Measurements from ENCODE around the gene KCNK10.

GRCh38 chr14:88342980-88343379 is 19.9 kb upstream of the KCNK10 start:
- TF ChIP-seq CTCF (IDR thresholded peaks at IDR 0.05) (no peak), POLR2A (IDR thresholded peaks at IDR 0.05) (no peak)

All from suprapubic skin (tissue), 3 donors.